ENCODE results near the gene CDKN2B-AS1. TPM values are rescaled to one million over a fixed set of nuclear protein-coding genes. Genes with fewer than 3 reads are reported as not detected.
"Not testable (repeated sequence)": the region's sequence is repeated elsewhere in the genome, so short reads cannot be mapped to it uniquely, and the experiment has no call there.

Gene CDKN2B-AS1
- polyA plus RNA-seq, 4 donors: 1.3 to 8.7 (median 5.1) TPM

DNA sequence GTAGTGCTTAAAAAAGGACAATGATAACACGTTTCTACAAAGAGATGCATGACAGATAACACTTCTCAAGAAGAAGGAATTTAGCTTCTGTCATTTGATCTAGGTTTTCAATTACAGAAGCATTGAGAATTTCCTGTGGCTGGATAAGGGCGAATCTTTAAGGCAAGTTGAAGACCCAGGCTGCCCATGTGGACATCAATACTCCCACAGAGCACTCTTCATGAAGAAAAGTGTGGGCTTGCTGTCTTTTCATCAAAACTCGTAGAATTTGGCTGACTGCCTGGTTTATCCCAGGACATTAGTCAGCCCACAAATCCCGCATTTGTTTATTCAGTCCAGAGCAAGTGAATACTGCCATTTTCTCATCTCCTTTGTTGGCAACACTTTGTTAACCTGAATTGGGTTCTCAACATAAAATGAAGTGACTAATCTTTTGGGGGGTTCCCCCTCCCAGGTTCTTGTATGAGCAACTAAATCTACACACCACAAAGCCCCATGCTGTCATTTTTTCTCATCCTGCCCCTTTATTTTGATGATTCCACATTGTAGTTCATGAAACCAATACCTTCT, 57.9 kb downstream of the CDKN2B-AS1 start:
- H3K27me3 ChIP-seq (ENCODE audit: control insufficient read depth in 3 of 3, insufficient read depth in 3 of 3, low read length in 3 of 3): no peaks in the 10 kb centered on the region
- no peaks in the 10 kb centered on the region for H3K36me3 ChIP-seq (ENCODE audit: control insufficient read depth in 3 of 3, insufficient read depth in 2 of 3, low read depth in 1 of 3, low read length in 3 of 3)
- H3K27ac ChIP-seq (ENCODE audit: low read depth in 1 of 3, low read length in 2 of 3): no peak overlapping the region
- FAIRE-seq: no peak
- no peaks in the 10 kb centered on the region for H3K9me3 ChIP-seq (ENCODE audit: control insufficient read depth in 2 of 2, insufficient read depth in 1 of 2, low read depth in 1 of 2, low read length in 1 of 2)
- 49 to 71% (median 58%) methylated on average over 4 of the region's 4 CpGs for WGBS, 3 donors
- DNase-seq: no peak
- peaks cover 0 to 3% (median 0%) of the 10 kb centered on the region in 3 donors for H3K4me1 ChIP-seq (ENCODE audit: control insufficient read depth in 3 of 3, insufficient read depth in 2 of 3, low read depth in 1 of 3, low read length in 2 of 3)
- H3K4me3 ChIP-seq (ENCODE audit: low read depth in 1 of 3, low read length in 3 of 3): no peak overlapping the region

DNA sequence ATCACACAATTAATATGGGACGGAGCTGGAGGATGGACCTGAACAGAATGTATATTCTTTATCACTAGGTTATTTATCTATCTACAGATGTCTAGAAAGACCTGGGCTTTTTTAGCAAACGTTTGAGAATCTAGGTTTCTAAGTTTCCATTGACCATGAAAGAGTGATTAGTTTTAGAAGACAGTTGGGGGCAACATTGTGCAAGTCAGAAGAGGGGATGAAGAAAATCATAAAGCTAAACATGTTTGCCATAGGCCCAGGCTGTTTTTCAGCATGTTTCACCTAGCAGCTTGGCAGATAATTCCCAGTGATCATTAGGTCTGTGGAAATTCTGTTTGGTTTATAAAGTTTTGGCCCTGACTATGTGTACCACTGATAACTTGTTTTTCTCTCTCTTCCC, 58.6 kb downstream of the CDKN2B-AS1 start:
- FAIRE-seq: no peak
- no peaks in the 10 kb centered on the region for H3K9me3 ChIP-seq (ENCODE audit: control insufficient read depth in 2 of 2, insufficient read depth in 1 of 2, low read depth in 1 of 2, low read length in 1 of 2)
- H3K4me1 ChIP-seq (ENCODE audit: control insufficient read depth in 3 of 3, insufficient read depth in 2 of 3, low read depth in 1 of 3, low read length in 2 of 3): peaks cover 0 to 3% (median 0%) of the 10 kb centered on the region in 3 donors
- H3K27ac ChIP-seq (ENCODE audit: low read depth in 1 of 3, low read length in 2 of 3): no peak overlapping the region
- H3K4me3 ChIP-seq (ENCODE audit: low read depth in 1 of 3, low read length in 3 of 3): no peak overlapping the region
- H3K27me3 ChIP-seq (ENCODE audit: control insufficient read depth in 3 of 3, insufficient read depth in 3 of 3, low read length in 3 of 3): no peaks in the 10 kb centered on the region
- H3K36me3 ChIP-seq (ENCODE audit: control insufficient read depth in 3 of 3, insufficient read depth in 2 of 3, low read depth in 1 of 3, low read length in 3 of 3): no peaks in the 10 kb centered on the region
- 50 to 61% (median 53%) methylated on average over 2 of the region's 2 CpGs for WGBS, 3 donors
- no peak for DNase-seq

DNA sequence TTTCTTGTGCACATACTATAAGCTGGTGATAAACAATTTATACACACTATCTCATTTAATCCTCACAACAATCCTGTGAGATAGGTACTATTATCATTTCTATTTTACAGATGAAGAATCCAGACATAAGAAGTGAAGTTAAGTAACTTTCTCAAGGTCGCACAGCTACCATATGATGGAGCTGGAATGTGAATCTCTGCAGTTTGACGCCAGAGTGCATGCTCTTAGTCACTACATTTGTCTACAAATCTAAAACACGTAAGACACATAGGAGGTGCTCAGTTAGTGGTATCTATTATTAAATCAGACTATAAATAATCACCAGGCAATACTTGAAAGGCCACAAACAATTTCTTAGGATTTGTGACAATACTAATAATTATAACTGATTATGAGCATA, 59.5 kb downstream of the CDKN2B-AS1 start:
- DNase-seq: no peak
- FAIRE-seq: no peak
- Histone ChIP-seq H3K4me1 (ENCODE audit: control insufficient read depth in 3 of 3, insufficient read depth in 2 of 3, low read depth in 1 of 3, low read length in 2 of 3) (peaks cover 0 to 3% (median 0%) of the 10 kb centered on the region in 3 donors), H3K27me3 (ENCODE audit: control insufficient read depth in 3 of 3, insufficient read depth in 3 of 3, low read length in 3 of 3) (no peaks in the 10 kb centered on the region), H3K9me3 (ENCODE audit: control insufficient read depth in 2 of 2, insufficient read depth in 1 of 2, low read depth in 1 of 2, low read length in 1 of 2) (peaks cover 0 to 2% of the 10 kb centered on the region in 2 donors), H3K36me3 (ENCODE audit: control insufficient read depth in 3 of 3, insufficient read depth in 2 of 3, low read depth in 1 of 3, low read length in 3 of 3) (no peaks in the 10 kb centered on the region), H3K27ac (ENCODE audit: low read depth in 1 of 3, low read length in 2 of 3) (no peak overlapping the region), H3K4me3 (ENCODE audit: low read depth in 1 of 3, low read length in 3 of 3) (no peak overlapping the region)
- 97 to 99% (median 98%) methylated on average over 3 of the region's 3 CpGs for WGBS, 3 donors

DNA sequence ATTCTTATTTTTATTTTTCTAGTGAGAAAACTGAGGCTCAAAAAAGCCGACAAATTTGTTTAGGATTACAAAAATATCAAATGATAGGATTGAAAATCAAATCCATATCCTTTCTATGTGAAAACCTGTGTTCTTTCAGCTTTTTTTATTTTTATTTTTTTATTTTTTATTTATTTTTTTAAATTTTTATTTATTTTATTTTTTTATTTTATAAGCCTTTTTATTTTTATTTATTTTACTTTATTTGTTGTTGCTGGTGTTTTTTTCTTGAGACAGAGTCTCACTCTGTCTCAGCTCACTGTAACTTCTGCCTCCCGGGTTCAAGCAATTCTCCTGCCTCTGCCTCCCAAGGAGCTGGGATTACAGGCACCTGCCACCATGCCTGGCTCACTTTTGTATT, 59.9 kb downstream of the CDKN2B-AS1 start:
- H3K27me3 ChIP-seq (ENCODE audit: control insufficient read depth in 3 of 3, insufficient read depth in 3 of 3, low read length in 3 of 3): no peaks in the 10 kb centered on the region
- FAIRE-seq: peak; percentile 33
- WGBS, 3 donors: 97 to 99% (median 99%) methylated on average over 2 of the region's 2 CpGs
- H3K4me3 ChIP-seq (ENCODE audit: low read depth in 1 of 3, low read length in 3 of 3): no peak overlapping the region
- H3K4me1 ChIP-seq (ENCODE audit: control insufficient read depth in 3 of 3, insufficient read depth in 2 of 3, low read depth in 1 of 3, low read length in 2 of 3): peaks cover 0 to 3% (median 0%) of the 10 kb centered on the region in 3 donors
- no peaks in the 10 kb centered on the region for H3K36me3 ChIP-seq (ENCODE audit: control insufficient read depth in 3 of 3, insufficient read depth in 2 of 3, low read depth in 1 of 3, low read length in 3 of 3)
- H3K9me3 ChIP-seq (ENCODE audit: control insufficient read depth in 2 of 2, insufficient read depth in 1 of 2, low read depth in 1 of 2, low read length in 1 of 2): peaks cover 0 to 5% of the 10 kb centered on the region in 2 donors
- DNase-seq: no peak
- H3K27ac ChIP-seq (ENCODE audit: low read depth in 1 of 3, low read length in 2 of 3): no peak overlapping the region

DNA sequence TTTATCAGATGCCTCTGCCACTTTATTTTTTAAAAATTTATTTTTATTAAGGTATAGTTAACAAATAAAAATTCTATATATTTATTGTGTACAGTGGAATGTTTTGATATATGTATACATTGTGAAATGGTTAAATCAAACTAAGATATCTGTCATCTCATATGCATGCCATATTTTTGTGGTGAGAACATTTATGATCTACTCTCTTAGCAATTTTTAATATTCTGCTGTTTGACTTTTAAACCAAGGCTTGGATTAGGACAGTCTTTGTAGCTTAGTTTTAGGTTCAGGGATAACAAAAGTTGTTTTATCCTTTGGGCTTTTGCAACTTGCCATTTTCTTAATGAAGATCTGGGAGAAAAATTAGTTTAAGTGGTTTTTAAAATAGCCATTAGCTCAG, 60.5 kb downstream of the CDKN2B-AS1 start:
- Histone ChIP-seq H3K27ac (ENCODE audit: low read depth in 1 of 3, low read length in 2 of 3) (no peak overlapping the region), H3K36me3 (ENCODE audit: control insufficient read depth in 3 of 3, insufficient read depth in 2 of 3, low read depth in 1 of 3, low read length in 3 of 3) (no peaks in the 10 kb centered on the region), H3K4me3 (ENCODE audit: low read depth in 1 of 3, low read length in 3 of 3) (no peak overlapping the region), H3K27me3 (ENCODE audit: control insufficient read depth in 3 of 3, insufficient read depth in 3 of 3, low read length in 3 of 3) (no peaks in the 10 kb centered on the region), H3K4me1 (ENCODE audit: control insufficient read depth in 3 of 3, insufficient read depth in 2 of 3, low read depth in 1 of 3, low read length in 2 of 3) (peaks cover 0 to 3% (median 0%) of the 10 kb centered on the region in 3 donors), H3K9me3 (ENCODE audit: control insufficient read depth in 2 of 2, insufficient read depth in 1 of 2, low read depth in 1 of 2, low read length in 1 of 2) (peaks cover 0 to 5% of the 10 kb centered on the region in 2 donors)
- FAIRE-seq (no peak), DNase-seq (no peak)

DNA sequence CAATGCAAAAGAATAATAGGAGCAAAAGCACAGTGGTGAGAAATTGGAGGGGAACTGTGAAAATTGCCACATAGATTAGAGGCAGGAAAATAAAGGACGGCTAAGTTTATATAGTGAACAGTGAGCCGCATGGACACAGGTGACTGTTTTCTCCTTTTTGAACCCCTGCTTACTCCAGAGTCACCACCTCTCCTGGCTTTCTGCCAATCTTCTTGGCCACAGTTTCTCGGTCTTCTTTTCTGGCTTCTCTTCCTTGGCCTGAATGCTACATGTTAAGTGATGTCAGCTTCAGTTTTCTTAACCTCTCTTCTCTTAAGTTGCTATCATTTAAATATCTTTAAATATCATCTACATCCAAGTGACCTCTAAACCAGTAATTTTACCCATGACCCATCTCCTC, 61.8 kb downstream of the CDKN2B-AS1 start:
- no peak for FAIRE-seq
- no peak for DNase-seq
- H3K4me3 ChIP-seq (ENCODE audit: low read depth in 1 of 3, low read length in 3 of 3): no peak overlapping the region
- no peaks in the 10 kb centered on the region for H3K36me3 ChIP-seq (ENCODE audit: control insufficient read depth in 3 of 3, insufficient read depth in 2 of 3, low read depth in 1 of 3, low read length in 3 of 3)
- no peaks in the 10 kb centered on the region for H3K4me1 ChIP-seq (ENCODE audit: control insufficient read depth in 3 of 3, insufficient read depth in 2 of 3, low read depth in 1 of 3, low read length in 2 of 3)
- 49 to 62% (median 53%) methylated on average over 3 of the region's 3 CpGs for WGBS, 3 donors
- H3K27me3 ChIP-seq (ENCODE audit: control insufficient read depth in 3 of 3, insufficient read depth in 3 of 3, low read length in 3 of 3): no peaks in the 10 kb centered on the region
- H3K27ac ChIP-seq (ENCODE audit: low read depth in 1 of 3, low read length in 2 of 3): no peak overlapping the region
- peaks cover 0 to 5% of the 10 kb centered on the region in 2 donors for H3K9me3 ChIP-seq (ENCODE audit: control insufficient read depth in 2 of 2, insufficient read depth in 1 of 2, low read depth in 1 of 2, low read length in 1 of 2)

DNA sequence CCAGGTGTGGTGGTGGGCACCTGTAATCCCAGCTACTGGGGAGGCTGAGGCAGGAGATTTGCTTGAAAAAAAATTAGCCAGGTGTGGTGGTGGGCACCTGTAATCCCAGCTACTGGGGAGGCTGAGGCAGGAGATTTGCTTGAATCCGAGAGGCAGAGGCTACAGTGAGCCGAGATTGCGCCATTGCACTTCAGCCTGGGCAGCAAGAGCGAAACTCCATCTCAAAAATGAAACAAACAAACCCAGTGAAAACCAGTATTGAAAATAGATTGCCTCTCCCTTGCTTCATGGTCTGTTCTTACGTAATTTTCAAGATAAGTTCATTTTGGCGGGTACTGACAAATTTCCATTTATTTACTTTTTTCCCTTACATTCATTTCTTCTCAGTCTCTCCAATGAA, 63.4 kb downstream of the CDKN2B-AS1 start:
- WGBS, 3 donors: 94 to 97% (median 96%) methylated on average over 6 of the region's 6 CpGs

DNA sequence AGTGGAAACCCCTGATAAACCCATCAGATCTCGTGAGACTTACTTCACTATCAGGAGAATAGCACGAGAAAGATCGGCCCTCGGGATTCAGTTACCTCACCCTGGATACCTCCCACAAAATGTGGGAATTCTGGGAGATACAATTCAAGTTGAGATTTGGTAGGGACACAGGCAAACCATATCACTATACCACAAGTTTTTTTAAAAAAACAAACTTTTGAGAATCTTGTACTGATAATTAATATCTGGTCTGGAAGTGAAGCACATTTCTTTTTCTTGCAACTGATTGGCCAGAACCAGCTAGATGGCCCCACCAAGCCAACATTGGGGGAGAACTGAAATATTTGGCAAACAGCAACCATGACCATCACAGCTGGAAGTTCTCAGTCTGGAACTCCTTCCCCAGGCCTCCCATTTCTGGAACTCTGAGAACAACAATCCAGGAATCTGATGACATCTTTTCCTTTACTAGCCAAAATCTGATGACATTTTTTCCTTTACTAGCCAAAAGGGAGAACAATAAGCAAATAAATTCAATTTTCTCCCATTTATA, 66.3 kb downstream of the CDKN2B-AS1 start:
- H3K4me3 ChIP-seq (ENCODE audit: low read depth in 1 of 3, low read length in 3 of 3): no peak overlapping the region
- H3K36me3 ChIP-seq (ENCODE audit: control insufficient read depth in 3 of 3, insufficient read depth in 2 of 3, low read depth in 1 of 3, low read length in 3 of 3): no peaks in the 10 kb centered on the region
- FAIRE-seq (no peak), DNase-seq (no peak)
- H3K4me1 ChIP-seq (ENCODE audit: control insufficient read depth in 3 of 3, insufficient read depth in 2 of 3, low read depth in 1 of 3, low read length in 2 of 3): no peaks in the 10 kb centered on the region
- no peak overlapping the region for H3K27ac ChIP-seq (ENCODE audit: low read depth in 1 of 3, low read length in 2 of 3)
- WGBS, 3 donors: 91 to 95% (median 91%) methylated on average over 4 of the region's 4 CpGs
- H3K27me3 ChIP-seq (ENCODE audit: control insufficient read depth in 3 of 3, insufficient read depth in 3 of 3, low read length in 3 of 3): no peaks in the 10 kb centered on the region
- peaks cover 0 to 5% of the 10 kb centered on the region in 2 donors for H3K9me3 ChIP-seq (ENCODE audit: control insufficient read depth in 2 of 2, insufficient read depth in 1 of 2, low read depth in 1 of 2, low read length in 1 of 2)

More for the DNA sequence above, 63.4 kb downstream of the CDKN2B-AS1 start:
- FAIRE-seq; H3K9me3 ChIP-seq (ENCODE audit: control insufficient read depth in 2 of 2, insufficient read depth in 1 of 2, low read depth in 1 of 2, low read length in 1 of 2); H3K27me3 ChIP-seq (ENCODE audit: control insufficient read depth in 3 of 3, insufficient read depth in 3 of 3, low read length in 3 of 3); H3K36me3 ChIP-seq (ENCODE audit: control insufficient read depth in 3 of 3, insufficient read depth in 2 of 3, low read depth in 1 of 3, low read length in 3 of 3); H3K27ac ChIP-seq (ENCODE audit: low read depth in 1 of 3, low read length in 2 of 3); H3K4me3 ChIP-seq (ENCODE audit: low read depth in 1 of 3, low read length in 3 of 3); H3K4me1 ChIP-seq (ENCODE audit: control insufficient read depth in 3 of 3, insufficient read depth in 2 of 3, low read depth in 1 of 3, low read length in 2 of 3); DNase-seq: not testable (repeated sequence)

DNA sequence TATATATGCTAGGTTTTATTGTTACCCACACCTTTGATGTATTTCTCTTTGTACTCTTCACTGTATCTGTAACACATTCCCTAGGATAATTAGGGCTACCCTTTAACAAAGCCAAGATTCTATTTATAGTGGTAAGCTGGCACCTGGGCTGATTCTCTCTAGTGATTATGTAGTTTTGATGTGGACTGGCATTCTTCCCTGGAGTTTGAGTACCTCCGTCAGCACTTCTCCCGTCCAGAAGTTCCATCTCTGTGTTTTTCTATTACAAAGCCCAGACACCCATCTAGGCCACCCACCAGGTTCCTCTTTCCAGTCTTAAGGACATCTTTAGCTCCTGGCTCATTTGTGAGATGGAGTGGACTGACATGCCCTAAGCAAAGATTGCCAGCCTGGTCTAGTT, 70.4 kb downstream of the CDKN2B-AS1 start:
- H3K9me3 ChIP-seq (ENCODE audit: control insufficient read depth in 2 of 2, insufficient read depth in 1 of 2, low read depth in 1 of 2, low read length in 1 of 2): no peaks in the 10 kb centered on the region
- no peak overlapping the region for H3K4me3 ChIP-seq (ENCODE audit: low read depth in 1 of 3, low read length in 3 of 3)
- FAIRE-seq (no peak), DNase-seq (no peak)
- H3K27ac ChIP-seq (ENCODE audit: low read depth in 1 of 3, low read length in 2 of 3): no peak overlapping the region
- H3K27me3 ChIP-seq (ENCODE audit: control insufficient read depth in 3 of 3, insufficient read depth in 3 of 3, low read length in 3 of 3): no peaks in the 10 kb centered on the region
- no peaks in the 10 kb centered on the region for H3K36me3 ChIP-seq (ENCODE audit: control insufficient read depth in 3 of 3, insufficient read depth in 2 of 3, low read depth in 1 of 3, low read length in 3 of 3)
- H3K4me1 ChIP-seq (ENCODE audit: control insufficient read depth in 3 of 3, insufficient read depth in 2 of 3, low read depth in 1 of 3, low read length in 2 of 3): no peaks in the 10 kb centered on the region
- 56 to 83% (median 67%) methylated on average over 2 of the region's 2 CpGs for WGBS, 3 donors
